22Rv1 (cell line): ENCODE measurements around the gene CD1C.

ENCODE experiments used
- CTCF ChIP-seq: fragments of 450-650 bp; IDR thresholded peaks from 2 replicates; pipeline ENCODE4 v1.5.1; 2017; ENCODE audit warnings: mild to moderate bottlenecking
- ZFX ChIP-seq: fragments of 450-650 bp; IDR thresholded peaks from 2 replicates; pipeline ENCODE4 v1.6.1; 2017; ENCODE audit warnings: antibody characterized with exemption, borderline replicate concordance

GRCh38 chr1:158272681-158273080 lies 17.0 kb upstream of the CD1C start:
- TF ChIP-seq CTCF (no peak), ZFX (no peak)
